MM.1S (cell line): ENCODE measurements around the gene HS2ST1.

ENCODE experiments used
- DNase-seq: peaks from one replicate; pipeline ENCODE4 v3.0.0-alpha.2; 2015
- H2AFZ ChIP-seq: fragments of 300-600 bp; sonication (generic); 2 replicates; pipeline ENCODE4 v1.6.0; 2016; ENCODE audit warnings: antibody characterized with exemption, low read length
- H3F3A ChIP-seq: fragments of 300-600 bp; sonication (generic); 2 replicates; pipeline ENCODE4 v1.6.1; 2016; ENCODE audit warnings: mild to moderate bottlenecking, antibody characterized with exemption, low read length, moderate library complexity, mixed read lengths; ENCODE audit not compliant: insufficient read depth
- H3K27ac ChIP-seq: fragments of 300-600 bp; sonication (generic); 2 replicates; pipeline ENCODE4 v1.5.1; 2016; ENCODE audit warnings: mild to moderate bottlenecking, low read length
- H3K27me3 ChIP-seq: fragments of 300-600 bp; sonication (generic); replicated peaks from 2 replicates; pipeline ENCODE4 v1.6.0; 2016; ENCODE audit warnings: low read length; ENCODE audit not compliant: insufficient read depth
- H3K36me3 ChIP-seq: fragments of 300-600 bp; sonication (generic); replicated peaks from 2 replicates; pipeline ENCODE4 v1.6.1; 2016; ENCODE audit warnings: mild to moderate bottlenecking, low read length, mixed read lengths; ENCODE audit not compliant: insufficient read depth
- H3K4me1 ChIP-seq: fragments of 300-600 bp; sonication (generic); 2 replicates; pipeline ENCODE4 v1.6.1; 2016; ENCODE audit warnings: low read length, mixed read lengths
- H3K4me2 ChIP-seq: fragments of 300-600 bp; sonication (generic); 2 replicates; pipeline ENCODE4 v1.6.0; 2016; ENCODE audit warnings: low read depth, low read length
- H3K4me3 ChIP-seq: fragments of 300-600 bp; sonication (generic); 2 replicates; pipeline ENCODE4 v1.5.1; 2016; ENCODE audit warnings: low read length, mixed read lengths
- H3K79me2 ChIP-seq: fragments of 300-600 bp; sonication (generic); 2 replicates; pipeline ENCODE4 v1.6.1; 2016; ENCODE audit warnings: mixed run types, low read length, mixed read lengths
- H3K9ac ChIP-seq: fragments of 300-600 bp; sonication (generic); 2 replicates; pipeline ENCODE4 v1.6.1; 2016; ENCODE audit warnings: low read length, mixed read lengths
- H3K9me2 ChIP-seq: fragments of 300-600 bp; sonication (generic); replicated peaks from 2 replicates; pipeline ENCODE4 v1.6.1; 2016; ENCODE audit warnings: mild to moderate bottlenecking, low read length, mixed read lengths; ENCODE audit not compliant: insufficient read depth
- H3K9me3 ChIP-seq: fragments of 300-600 bp; sonication (generic); replicated peaks from 2 replicates; pipeline ENCODE4 v1.6.1; 2016; ENCODE audit warnings: mild to moderate bottlenecking, low read length, mixed read lengths; ENCODE audit not compliant: insufficient read depth
- H4K20me1 ChIP-seq: fragments of 300-600 bp; sonication (generic); 2 replicates; pipeline ENCODE4 v1.6.1; 2016; ENCODE audit warnings: mild to moderate bottlenecking, low read length, moderate library complexity, mixed read lengths; ENCODE audit not compliant: insufficient read depth
- EZH2 ChIP-seq: fragments of 300-600 bp; sonication (generic); optimal IDR thresholded peaks from 2 replicates; pipeline ENCODE3; 2017; ENCODE audit warnings: low read depth, mild to moderate bottlenecking, antibody characterized with exemption, low read length, mixed read lengths
- EZH2phosphoT487 ChIP-seq: fragments of 300-600 bp; sonication (generic); IDR thresholded peaks from 2 replicates; pipeline ENCODE4 v1.6.1; 2018; ENCODE audit warnings: antibody characterized with exemption, low read length
- TF ChIP-seq, protein P1 (sequence below): fragments of 300-600 bp; sonication (generic); IDR thresholded peaks from 2 replicates; pipeline ENCODE4 v1.5.1; 2016; ENCODE audit warnings: antibody characterized with exemption, low read length, mixed read lengths

The HS2ST1 gene

DNA sequence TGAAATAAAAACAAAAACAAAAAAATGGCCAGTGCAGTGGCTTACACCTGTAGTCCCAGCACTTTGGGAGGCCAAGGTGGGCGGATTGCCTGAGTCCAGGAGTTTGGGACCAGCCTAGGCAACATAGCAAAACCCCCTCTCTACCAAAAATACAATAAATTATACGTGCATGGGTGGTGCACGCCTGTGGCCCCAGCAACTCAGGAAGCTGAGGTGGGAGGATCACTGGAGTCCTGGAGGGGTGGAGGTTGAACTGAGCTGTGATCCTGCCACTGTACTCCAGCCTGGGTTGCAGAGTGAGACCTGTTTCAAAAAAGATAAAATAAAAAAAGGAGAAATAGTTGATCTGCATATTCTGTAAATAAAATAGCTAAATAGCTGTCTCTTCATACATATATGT is 41.2 kb downstream of the HS2ST1 start:
- Histone ChIP-seq H3F3A (no peaks in the 10 kb centered on the region), H3K4me2 (no peak overlapping the region), H3K4me3 (no peak overlapping the region), H3K27ac (no peak overlapping the region), H4K20me1 (no peaks in the 10 kb centered on the region), H3K27me3 (no peaks in the 10 kb centered on the region), H3K79me2 (0 out of 2 replicates have a peak, but pooled peaks cover 6% of the 10 kb centered on the region), H2AFZ (no peak overlapping the region), H3K4me1 (no peaks in the 10 kb centered on the region), H3K9me3 (no peaks in the 10 kb centered on the region), H3K9me2 (no peaks in the 10 kb centered on the region), H3K36me3 (no peaks in the 10 kb centered on the region), H3K9ac (no peak overlapping the region)
- DNase-seq = no peak
- no peak for TF ChIP-seq EZH2
- TF ChIP-seq EZH2phosphoT487 = no peak
- TF ChIP-seq, protein P1, sequence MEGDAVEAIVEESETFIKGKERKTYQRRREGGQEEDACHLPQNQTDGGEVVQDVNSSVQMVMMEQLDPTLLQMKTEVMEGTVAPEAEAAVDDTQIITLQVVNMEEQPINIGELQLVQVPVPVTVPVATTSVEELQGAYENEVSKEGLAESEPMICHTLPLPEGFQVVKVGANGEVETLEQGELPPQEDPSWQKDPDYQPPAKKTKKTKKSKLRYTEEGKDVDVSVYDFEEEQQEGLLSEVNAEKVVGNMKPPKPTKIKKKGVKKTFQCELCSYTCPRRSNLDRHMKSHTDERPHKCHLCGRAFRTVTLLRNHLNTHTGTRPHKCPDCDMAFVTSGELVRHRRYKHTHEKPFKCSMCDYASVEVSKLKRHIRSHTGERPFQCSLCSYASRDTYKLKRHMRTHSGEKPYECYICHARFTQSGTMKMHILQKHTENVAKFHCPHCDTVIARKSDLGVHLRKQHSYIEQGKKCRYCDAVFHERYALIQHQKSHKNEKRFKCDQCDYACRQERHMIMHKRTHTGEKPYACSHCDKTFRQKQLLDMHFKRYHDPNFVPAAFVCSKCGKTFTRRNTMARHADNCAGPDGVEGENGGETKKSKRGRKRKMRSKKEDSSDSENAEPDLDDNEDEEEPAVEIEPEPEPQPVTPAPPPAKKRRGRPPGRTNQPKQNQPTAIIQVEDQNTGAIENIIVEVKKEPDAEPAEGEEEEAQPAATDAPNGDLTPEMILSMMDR = no peak

DNA sequence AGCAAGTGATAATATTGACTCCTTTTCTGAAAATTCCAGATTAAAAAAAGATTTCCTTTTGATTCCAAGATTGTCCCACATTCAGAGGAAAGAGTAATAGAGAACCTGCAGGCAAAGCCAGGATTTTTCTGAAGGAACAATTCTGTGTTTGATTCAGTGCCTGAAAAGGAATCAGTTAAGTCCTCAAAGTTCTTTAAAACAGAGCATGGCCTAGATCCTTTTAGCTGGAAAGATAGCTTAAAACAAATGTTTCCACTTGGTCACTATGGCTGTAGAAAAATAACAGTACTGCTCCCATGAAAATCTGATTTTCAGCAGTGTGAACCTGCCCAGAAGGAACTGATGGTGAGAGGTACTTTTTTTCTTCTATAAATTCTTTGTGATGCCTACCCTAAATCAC is 41.8 kb downstream of the HS2ST1 start:
- Histone ChIP-seq H3K4me1 (no peaks in the 10 kb centered on the region), H3K4me3 (no peak overlapping the region), H3K9me2 (no peaks in the 10 kb centered on the region), H3K4me2 (no peak overlapping the region), H2AFZ (no peak overlapping the region), H3K27ac (no peak overlapping the region), H3F3A (no peaks in the 10 kb centered on the region), H3K79me2 (0 out of 2 replicates have a peak, but pooled peaks cover 6% of the 10 kb centered on the region), H3K9me3 (no peaks in the 10 kb centered on the region), H3K9ac (no peak overlapping the region), H4K20me1 (no peaks in the 10 kb centered on the region), H3K27me3 (no peaks in the 10 kb centered on the region), H3K36me3 (no peaks in the 10 kb centered on the region)
- no peak for DNase-seq
- TF ChIP-seq, protein P1 = no peak
- no peak for TF ChIP-seq EZH2
- no peak for TF ChIP-seq EZH2phosphoT487

DNA sequence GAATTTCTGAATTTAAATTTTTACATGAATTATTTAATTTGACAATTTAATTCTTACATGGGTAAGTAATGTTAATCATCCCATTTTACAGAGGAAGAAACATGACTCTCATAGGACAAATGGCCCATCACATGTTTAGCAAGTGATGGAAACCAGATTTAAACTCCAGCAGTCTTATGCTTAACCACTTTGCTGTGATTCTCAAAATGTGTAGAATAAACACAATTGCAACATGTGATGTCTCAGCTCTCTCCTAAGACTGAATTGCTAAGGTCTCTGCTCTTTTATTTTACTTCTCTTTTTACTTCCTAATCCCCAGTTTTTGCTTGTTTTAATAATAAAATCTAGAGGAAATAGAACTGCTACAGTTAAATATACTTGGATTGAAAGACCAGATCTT is 42.8 kb downstream of the HS2ST1 start:
- no peaks in the 10 kb centered on the region for H4K20me1 ChIP-seq
- no peak overlapping the region for H2AFZ ChIP-seq
- H3K9ac ChIP-seq = no peak overlapping the region
- H3K4me2 ChIP-seq = no peak overlapping the region
- no peaks in the 10 kb centered on the region for H3F3A ChIP-seq
- no peak for DNase-seq
- no peaks in the 10 kb centered on the region for H3K4me1 ChIP-seq
- no peaks in the 10 kb centered on the region for H3K9me3 ChIP-seq
- TF ChIP-seq, protein P1 = no peak
- no peak for TF ChIP-seq EZH2
- no peak for TF ChIP-seq EZH2phosphoT487
- H3K27me3 ChIP-seq = no peaks in the 10 kb centered on the region
- 0 out of 2 replicates have a peak, but pooled peaks cover 6% of the 10 kb centered on the region for H3K79me2 ChIP-seq
- no peaks in the 10 kb centered on the region for H3K36me3 ChIP-seq
- no peak overlapping the region for H3K4me3 ChIP-seq
- no peak overlapping the region for H3K27ac ChIP-seq
- H3K9me2 ChIP-seq = no peaks in the 10 kb centered on the region
